GM19452 (cell line): ENCODE results near the gene OR52I1.

Source experiments
- ATAC-seq: cut with Tn5 transposase; IDR thresholded peaks from one replicate; pipeline ENCODE4 v1.9.1; 2021; ENCODE audit not compliant: unreplicated experiment

Gene OR52I1

GRCh38 chr11:4593739-4594138 lies at the start of gene OR52I1:
Gene OR52I1, plus strand, starts transcription at chr11:4594039. Its CDS starts 0 bp downstream, at chr11:4594039.
- no peak for ATAC-seq

- no peak for ATAC-seq
Measured at GRCh38 chr11:4544891-4545290, 48.9 kb upstream of the OR52I1 start, which contains the start of gene OR52M1. Gene OR52M1, plus strand, starts transcription at chr11:4545191. Its CDS starts 0 bp downstream, at chr11:4545191.

GRCh38 chr11:4546878-4547277 lies 47.0 kb upstream of the OR52I1 start:
- ATAC-seq = no peak

GRCh38 chr11:4547416-4547815 lies 46.4 kb upstream of the OR52I1 start:
- ATAC-seq = no peak

GRCh38 chr11:4551346-4551979 lies 42.4 kb upstream of the OR52I1 start:
- no peak for ATAC-seq

GRCh38 chr11:4559527-4560440 lies 34.1 kb upstream of the OR52I1 start:
- no peak for ATAC-seq

GRCh38 chr11:4560467-4560866 lies 33.4 kb upstream of the OR52I1 start:
- no peak for ATAC-seq

- ATAC-seq = no peak
Measured at GRCh38 chr11:4565371-4565770, 28.5 kb upstream of the OR52I1 start.

GRCh38 chr11:4569075-4569474 lies 24.8 kb upstream of the OR52I1 start:
- no peak for ATAC-seq

GRCh38 chr11:4576880-4577279 lies 17.0 kb upstream of the OR52I1 start:
- ATAC-seq = no peak

- no peak for ATAC-seq
Measured at GRCh38 chr11:4577761-4578160, 16.1 kb upstream of the OR52I1 start.

- no peak for ATAC-seq
Measured at GRCh38 chr11:4578624-4579023, 15.2 kb upstream of the OR52I1 start.

- no peak for ATAC-seq
Measured at GRCh38 chr11:4580124-4580523, 13.7 kb upstream of the OR52I1 start.

GRCh38 chr11:4581443-4581842 lies 12.4 kb upstream of the OR52I1 start, which contains the start of gene OR52I2:
Gene OR52I2, plus strand, starts transcription at chr11:4581743.
- ATAC-seq = no peak

GRCh38 chr11:4589017-4589416 lies 4.8 kb upstream of the OR52I1 start:
- ATAC-seq = no peak

- no peak for ATAC-seq
Measured at GRCh38 chr11:4605057-4605456, 11.2 kb downstream of the OR52I1 start.

GRCh38 chr11:4606231-4607015 lies 12.6 kb downstream of the OR52I1 start:
- ATAC-seq = no peak

GRCh38 chr11:4607096-4607495 lies 13.3 kb downstream of the OR52I1 start:
- ATAC-seq = no peak

GRCh38 chr11:4607781-4608666 lies 14.2 kb downstream of the OR52I1 start, which contains the start of gene TRIM68:
Gene TRIM68, minus strand, starts transcription at chr11:4608231. Its CDS starts 2,727 bp downstream, at chr11:4605504.
- ATAC-seq = peak; percentile 100

- ATAC-seq = no peak
Measured at GRCh38 chr11:4610258-4610935, 16.6 kb downstream of the OR52I1 start.
